ENCODE measurements around the gene MYBBP1A. TPM values are rescaled to one million over a fixed set of nuclear protein-coding genes. Genes with fewer than 3 reads are reported as not detected.

Gene MYBBP1A, protein sequence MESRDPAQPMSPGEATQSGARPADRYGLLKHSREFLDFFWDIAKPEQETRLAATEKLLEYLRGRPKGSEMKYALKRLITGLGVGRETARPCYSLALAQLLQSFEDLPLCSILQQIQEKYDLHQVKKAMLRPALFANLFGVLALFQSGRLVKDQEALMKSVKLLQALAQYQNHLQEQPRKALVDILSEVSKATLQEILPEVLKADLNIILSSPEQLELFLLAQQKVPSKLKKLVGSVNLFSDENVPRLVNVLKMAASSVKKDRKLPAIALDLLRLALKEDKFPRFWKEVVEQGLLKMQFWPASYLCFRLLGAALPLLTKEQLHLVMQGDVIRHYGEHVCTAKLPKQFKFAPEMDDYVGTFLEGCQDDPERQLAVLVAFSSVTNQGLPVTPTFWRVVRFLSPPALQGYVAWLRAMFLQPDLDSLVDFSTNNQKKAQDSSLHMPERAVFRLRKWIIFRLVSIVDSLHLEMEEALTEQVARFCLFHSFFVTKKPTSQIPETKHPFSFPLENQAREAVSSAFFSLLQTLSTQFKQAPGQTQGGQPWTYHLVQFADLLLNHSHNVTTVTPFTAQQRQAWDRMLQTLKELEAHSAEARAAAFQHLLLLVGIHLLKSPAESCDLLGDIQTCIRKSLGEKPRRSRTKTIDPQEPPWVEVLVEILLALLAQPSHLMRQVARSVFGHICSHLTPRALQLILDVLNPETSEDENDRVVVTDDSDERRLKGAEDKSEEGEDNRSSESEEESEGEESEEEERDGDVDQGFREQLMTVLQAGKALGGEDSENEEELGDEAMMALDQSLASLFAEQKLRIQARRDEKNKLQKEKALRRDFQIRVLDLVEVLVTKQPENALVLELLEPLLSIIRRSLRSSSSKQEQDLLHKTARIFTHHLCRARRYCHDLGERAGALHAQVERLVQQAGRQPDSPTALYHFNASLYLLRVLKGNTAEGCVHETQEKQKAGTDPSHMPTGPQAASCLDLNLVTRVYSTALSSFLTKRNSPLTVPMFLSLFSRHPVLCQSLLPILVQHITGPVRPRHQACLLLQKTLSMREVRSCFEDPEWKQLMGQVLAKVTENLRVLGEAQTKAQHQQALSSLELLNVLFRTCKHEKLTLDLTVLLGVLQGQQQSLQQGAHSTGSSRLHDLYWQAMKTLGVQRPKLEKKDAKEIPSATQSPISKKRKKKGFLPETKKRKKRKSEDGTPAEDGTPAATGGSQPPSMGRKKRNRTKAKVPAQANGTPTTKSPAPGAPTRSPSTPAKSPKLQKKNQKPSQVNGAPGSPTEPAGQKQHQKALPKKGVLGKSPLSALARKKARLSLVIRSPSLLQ (N-terminal part only)
- total RNA-seq (2016; rRNA removed; fragmentation: Illumina TruSeq; extraction: Trizol) (40.4 and 54.8 TPM in 2 replicates), polyA plus RNA-seq (2011; rRNA removed) (18.6 and 28.4 TPM in 2 replicates), polyA minus RNA-seq (2011; rRNA and poly(A)+ RNA removed; ENCODE audit: low replicate concordance) (50.2 and 100 TPM in 2 replicates), Bru-seq, nascent RNA (percentile 69 among the genes with signal in this experiment), BruChase-seq, experiment 1, labeled RNA remaining after a 6-hour chase (percentile 81 among the genes with signal in this experiment), BruChase-seq, experiment 2, labeled RNA remaining after a 2-hour chase (percentile 78 among the genes with signal in this experiment)
- total RNA-seq (2016; cell fraction: cytosol; rRNA removed; fragmentation: Illumina TruSeq; extraction: Trizol; ENCODE audit: low read depth), result 58.9 and 65.5 TPM in 2 replicates
- 35.1 and 61.8 TPM in 2 replicates for total RNA-seq (2016; cell fraction: insoluble cytoplasmic fraction; rRNA removed; fragmentation: Illumina TruSeq; extraction: Trizol)
- total RNA-seq (2016; cell fraction: membrane; rRNA removed; fragmentation: Illumina TruSeq; extraction: Trizol), result 24.4 and 24.9 TPM in 2 replicates
- total RNA-seq (2016; cell fraction: nucleus; rRNA removed; fragmentation: Illumina TruSeq; extraction: Trizol), result 52.0 and 62.6 TPM in 2 replicates
- polyA plus RNA-seq (2011; cell fraction: cytosol; rRNA removed), result 9.7 and 12.5 TPM in 2 replicates
- polyA plus RNA-seq (2011; cell fraction: nucleus; rRNA removed), result 158 and 176 TPM in 2 replicates
- 28.0 and 41.5 TPM in 2 replicates for polyA plus RNA-seq (2012)
- polyA plus RNA-seq (2016; cell fraction: cytosol; fragmentation: Illumina TruSeq; extraction: Trizol; ENCODE audit: low read depth), result 7.8 and 7.9 TPM in 2 replicates
- polyA plus RNA-seq (2016; cell fraction: insoluble cytoplasmic fraction; fragmentation: Illumina TruSeq; extraction: Trizol; ENCODE audit: low read depth), result 28.2 and 32.7 TPM in 2 replicates
- 9.0 and 12.1 TPM in 2 replicates for polyA plus RNA-seq (2016; cell fraction: membrane; fragmentation: Illumina TruSeq; extraction: Trizol; ENCODE audit: low read depth)
- polyA plus RNA-seq (2016; cell fraction: nucleus; fragmentation: Illumina TruSeq; extraction: Trizol; ENCODE audit: insufficient read depth, low read depth), result 146 and 160 TPM in 2 replicates
- polyA minus RNA-seq (2011; cell fraction: cytosol; rRNA and poly(A)+ RNA removed), result 19.4 and 21.0 TPM in 2 replicates
- 53.3 and 54.8 TPM in 2 replicates for polyA minus RNA-seq (2011; cell fraction: nucleus; rRNA and poly(A)+ RNA removed)
- long read RNA-seq, experiment 1, full-length matches to known transcripts, result 2 of 13 reads
- long read RNA-seq, experiment 1, partial matches to known transcripts, result 4 of 13 reads
- long read RNA-seq, experiment 1, other reads (novel, unspliced or antisense), result 7 of 13 reads
- long read RNA-seq, experiment 2, full-length matches to known transcripts, result 8 of 157 reads
- long read RNA-seq, experiment 2, partial matches to known transcripts, result 105 of 157 reads
- long read RNA-seq, experiment 2, other reads (novel, unspliced or antisense), result 44 of 157 reads

DNA sequence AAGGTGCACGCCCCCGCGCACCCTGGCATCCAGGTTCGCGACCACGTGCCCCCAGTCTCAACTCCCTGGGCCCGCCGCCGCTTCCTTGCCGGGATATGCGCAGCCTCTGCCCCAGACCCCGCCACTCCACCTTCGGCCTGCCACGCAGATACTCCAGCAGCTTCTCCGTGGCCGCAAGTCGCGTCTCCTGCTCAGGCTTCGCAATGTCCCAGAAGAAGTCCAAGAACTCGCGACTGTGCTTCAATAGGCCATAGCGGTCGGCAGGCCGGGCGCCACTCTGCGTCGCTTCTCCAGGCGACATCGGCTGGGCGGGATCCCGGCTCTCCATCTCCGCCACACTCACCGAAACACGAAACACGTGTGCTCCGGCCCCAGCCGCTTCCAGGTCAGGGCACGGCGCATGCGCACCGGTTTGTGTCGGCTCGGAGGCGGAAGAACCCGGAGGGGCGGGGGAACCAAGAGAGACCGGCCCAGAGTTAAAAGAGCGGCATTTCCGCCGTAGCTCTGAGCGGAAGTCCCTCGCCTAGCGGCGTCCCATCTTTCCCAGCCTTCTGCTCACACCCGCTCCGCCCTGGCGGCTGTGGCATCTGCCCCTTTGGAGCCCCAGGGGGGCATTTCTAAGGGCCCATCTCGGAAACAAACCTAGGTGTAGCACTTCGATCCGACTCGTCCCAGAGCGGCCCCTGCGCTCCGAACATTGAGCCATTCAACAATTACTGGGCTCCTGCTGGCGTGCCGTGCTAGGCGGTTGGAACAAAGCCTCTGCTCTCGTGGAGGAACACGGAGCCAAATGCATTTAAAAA, at the start of gene MYBBP1A:
Gene MYBBP1A, minus strand, starts transcription at position 388 of the 803 bp plus-strand sequence. Its CDS starts 60 bp downstream, at position 328.
- in situ Hi-C loops (cut with HindIII; ENCODE audit: extremely low pct_ligation_motif_present, low pct_unique_long_range_greater_than_20kb), result loop anchor here (10.0 kb wide), 1 partner anchor 340 kb away; the partner anchor contains the start of gene C17orf107
- H2AFZ ChIP-seq (ENCODE audit: low read length), result peak within 1 kb of the TSS; percentile 80
- ChIA-PET CTCF (ENCODE audit: low intra/inter-chr PET ratio, low total read pairs) (no interaction called here), POLR2A (interaction anchor here (0.5 to 3.2 kb wide), 11 partner anchors 11 to 361 kb away, joined by 3 to 21 read pairs (median 5); partner anchors contain the start of genes SMTNL2 and SPNS2)
- H4K20me1 ChIP-seq (ENCODE audit: insufficient read depth, low read length), result no peaks in the 10 kb centered on the region
- WGBS (ENCODE audit: low lambda C conversion rate), result 0% methylated on average over 40 of the region's 69 CpGs
- H3K36me3 ChIP-seq (replicated peaks in 1 of 2; ENCODE audit: control insufficient read depth in 1 of 2, insufficient read depth in 2 of 2, low read length in 2 of 2), result peaks cover 17 to 33% of the 10 kb centered on the region in 2 experiments; a peak in 4 of 5 replicates
- DNase-seq (ENCODE audit: low spot score) (peak; percentile 92), ATAC-seq (peak; percentile 91), FAIRE-seq (peak; percentile 73)
- intact Hi-C loops (cut with micrococcal nuclease; ENCODE audit: unreplicated experiment), result no loop called here
- peaks cover 43% of the 10 kb centered on the region for H3K4me1 ChIP-seq (ENCODE audit: insufficient read depth, low read length)
- TSS peak; percentile 47 for BruUV-seq (replicated peaks)
- peaks cover 16% of the 10 kb centered on the region for H3K79me2 ChIP-seq (ENCODE audit: insufficient read depth, low read length)
- peak within 1 kb of the TSS; percentile 56 to 95 (median 87) for H3K4me3 ChIP-seq (replicated peaks in 1 of 3; ENCODE audit: insufficient read depth in 1 of 3, low read depth in 2 of 3, low read length in 3 of 3)
- no peaks in the 10 kb centered on the region for H3K9me3 ChIP-seq (ENCODE audit: low read length)
- H3K4me2 ChIP-seq (ENCODE audit: low read depth, low read length), result peak within 1 kb of the TSS; percentile 99
- H3K27ac ChIP-seq (ENCODE audit: extremely low read length, insufficient read depth, low read length), result peak within 1 kb of the TSS; percentile 69
- H3K27me3 ChIP-seq (ENCODE audit: control insufficient read depth in 1 of 2, insufficient read depth in 2 of 2, low read length in 2 of 2), result no peaks in the 10 kb centered on the region
- peak within 1 kb of the TSS; percentile 78 for H3K9ac ChIP-seq (ENCODE audit: insufficient read depth, low read depth, low read length)
- TF ChIP-seq KMT2B (CRISPR knock-in tag; IDR thresholded peaks at IDR 0.05) (peak; percentile 66), ZNF598 (CRISPR knock-in tag; IDR thresholded peaks at IDR 0.05; ENCODE audit: borderline replicate concordance) (peak; percentile 93), SNAPC2 (CRISPR knock-in tag; IDR thresholded peaks at IDR 0.05) (no peak), POLR2AphosphoS2 (IDR thresholded peaks at IDR 0.05; ENCODE audit: low read depth, low read length) (no peak), SOX5 (CRISPR knock-in tag; IDR thresholded peaks at IDR 0.05; ENCODE audit: borderline replicate concordance) (peak; percentile 20; the same call in 1 of the 2 replicates), HINFP (CRISPR knock-in tag; IDR thresholded peaks at IDR 0.05; ENCODE audit: low read depth) (no peak), HNF4G (IDR thresholded peaks at IDR 0.05; ENCODE audit: borderline replicate concordance, low read depth, low read length) (no peak), HNF4G (CRISPR knock-in tag; IDR thresholded peaks at IDR 0.05; ENCODE audit: borderline replicate concordance, low read depth) (peak; percentile 86), U2AF2 (IDR thresholded peaks at IDR 0.05; ENCODE audit: low read depth, low read length) (no peak), GFI1 (CRISPR knock-in tag; IDR thresholded peaks at IDR 0.05; ENCODE audit: borderline replicate concordance) (0 out of 2 replicates have a peak, but pooled peaks have one; percentile 39)
